HL-60 (cell line): ENCODE results near the gene MEG3.

Experiments used
- DNase-seq, 2 experiments: peaks; one replicate each; pipeline ENCODE4 v3.0.0-alpha.2; 2010 to 2020; ENCODE audit warnings: low read depth in 1 of 2, low spot score in 1 of 2
- H3K27ac ChIP-seq: fragments of 250-450 bp; sonication (Bioruptor Pico); replicated peaks from 2 replicates; pipeline ENCODE4 v1.5.1; 2020; ENCODE audit warnings: mild to moderate bottlenecking, moderate library complexity
- H3K27me3 ChIP-seq: fragments of 250-450 bp; sonication (Bioruptor Pico); 2 replicates; pipeline ENCODE4 v1.5.1; 2021; ENCODE audit warnings: mild to moderate bottlenecking, moderate library complexity; ENCODE audit not compliant: insufficient read depth, poor library complexity, severe bottlenecking
- H3K4me3 ChIP-seq: replicated peaks from 2 replicates; pipeline ENCODE4 v1.5.1; 2011; ENCODE audit warnings: mild to moderate bottlenecking, control low read depth, low read length; ENCODE audit not compliant: insufficient read depth
- GABPA ChIP-seq: IDR thresholded peaks from 2 replicates; pipeline ENCODE4 v1.6.1; 2012; ENCODE audit warnings: low read depth
- POLR2AphosphoS5 ChIP-seq: IDR thresholded peaks from 2 replicates; pipeline ENCODE4 v1.6.1; 2012; ENCODE audit warnings: low read depth
- SPI1 ChIP-seq: IDR thresholded peaks from 2 replicates; pipeline ENCODE4 v1.6.1; 2012; ENCODE audit warnings: low read depth, mild to moderate bottlenecking, borderline replicate concordance
- TF ChIP-seq, protein P1 (sequence below): IDR thresholded peaks from 2 replicates; pipeline ENCODE4 v1.6.1; 2012; ENCODE audit warnings: low read depth; ENCODE audit not compliant: insufficient replicate concordance
- TF ChIP-seq, protein P2 (sequence below): IDR thresholded peaks from one replicate; pipeline ENCODE4 v1.5.1; 2011; ENCODE audit warnings: low read length, control low read depth, inconsistent platforms; ENCODE audit not compliant: insufficient read depth

Gene MEG3

DNA sequence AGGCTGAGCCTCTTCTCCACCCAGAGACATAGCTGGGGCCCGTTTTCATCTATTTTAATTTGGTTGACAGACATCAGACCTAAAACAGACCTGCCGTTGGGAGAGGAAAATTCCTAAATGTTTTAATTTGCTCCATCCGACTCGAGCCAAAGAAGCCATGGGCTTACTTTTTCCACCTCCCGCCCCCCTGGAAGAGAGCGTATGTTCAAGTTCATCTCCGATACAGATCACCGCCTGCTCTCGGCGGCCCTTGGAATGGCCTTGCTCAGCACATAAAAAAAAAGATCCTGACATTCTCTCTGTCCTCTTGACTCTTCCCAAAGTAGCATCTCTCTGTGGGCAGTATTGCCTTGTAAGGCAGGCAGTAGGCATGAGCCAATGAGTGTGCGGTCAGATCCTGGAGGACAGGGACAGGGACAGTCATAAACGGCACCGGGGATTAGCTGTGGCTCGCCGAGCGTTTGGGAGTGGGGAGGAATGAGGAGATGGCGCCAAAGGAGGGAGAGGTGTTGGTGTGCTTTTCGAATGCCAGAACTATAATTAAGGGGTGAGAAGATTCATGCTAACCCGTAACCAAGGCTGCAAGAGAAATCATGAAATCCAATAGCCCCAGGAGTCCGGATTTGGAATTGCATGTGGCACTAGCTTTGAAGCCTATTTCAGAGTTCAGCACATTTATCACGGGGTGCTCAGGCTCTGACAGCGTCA is 47.9 kb upstream of the MEG3 start:
- no peak for TF ChIP-seq SPI1
- TF ChIP-seq, protein P1, sequence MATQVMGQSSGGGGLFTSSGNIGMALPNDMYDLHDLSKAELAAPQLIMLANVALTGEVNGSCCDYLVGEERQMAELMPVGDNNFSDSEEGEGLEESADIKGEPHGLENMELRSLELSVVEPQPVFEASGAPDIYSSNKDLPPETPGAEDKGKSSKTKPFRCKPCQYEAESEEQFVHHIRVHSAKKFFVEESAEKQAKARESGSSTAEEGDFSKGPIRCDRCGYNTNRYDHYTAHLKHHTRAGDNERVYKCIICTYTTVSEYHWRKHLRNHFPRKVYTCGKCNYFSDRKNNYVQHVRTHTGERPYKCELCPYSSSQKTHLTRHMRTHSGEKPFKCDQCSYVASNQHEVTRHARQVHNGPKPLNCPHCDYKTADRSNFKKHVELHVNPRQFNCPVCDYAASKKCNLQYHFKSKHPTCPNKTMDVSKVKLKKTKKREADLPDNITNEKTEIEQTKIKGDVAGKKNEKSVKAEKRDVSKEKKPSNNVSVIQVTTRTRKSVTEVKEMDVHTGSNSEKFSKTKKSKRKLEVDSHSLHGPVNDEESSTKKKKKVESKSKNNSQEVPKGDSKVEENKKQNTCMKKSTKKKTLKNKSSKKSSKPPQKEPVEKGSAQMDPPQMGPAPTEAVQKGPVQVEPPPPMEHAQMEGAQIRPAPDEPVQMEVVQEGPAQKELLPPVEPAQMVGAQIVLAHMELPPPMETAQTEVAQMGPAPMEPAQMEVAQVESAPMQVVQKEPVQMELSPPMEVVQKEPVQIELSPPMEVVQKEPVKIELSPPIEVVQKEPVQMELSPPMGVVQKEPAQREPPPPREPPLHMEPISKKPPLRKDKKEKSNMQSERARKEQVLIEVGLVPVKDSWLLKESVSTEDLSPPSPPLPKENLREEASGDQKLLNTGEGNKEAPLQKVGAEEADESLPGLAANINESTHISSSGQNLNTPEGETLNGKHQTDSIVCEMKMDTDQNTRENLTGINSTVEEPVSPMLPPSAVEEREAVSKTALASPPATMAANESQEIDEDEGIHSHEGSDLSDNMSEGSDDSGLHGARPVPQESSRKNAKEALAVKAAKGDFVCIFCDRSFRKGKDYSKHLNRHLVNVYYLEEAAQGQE, result no peak
- no peak for TF ChIP-seq POLR2AphosphoS5
- TF ChIP-seq, protein P2, sequence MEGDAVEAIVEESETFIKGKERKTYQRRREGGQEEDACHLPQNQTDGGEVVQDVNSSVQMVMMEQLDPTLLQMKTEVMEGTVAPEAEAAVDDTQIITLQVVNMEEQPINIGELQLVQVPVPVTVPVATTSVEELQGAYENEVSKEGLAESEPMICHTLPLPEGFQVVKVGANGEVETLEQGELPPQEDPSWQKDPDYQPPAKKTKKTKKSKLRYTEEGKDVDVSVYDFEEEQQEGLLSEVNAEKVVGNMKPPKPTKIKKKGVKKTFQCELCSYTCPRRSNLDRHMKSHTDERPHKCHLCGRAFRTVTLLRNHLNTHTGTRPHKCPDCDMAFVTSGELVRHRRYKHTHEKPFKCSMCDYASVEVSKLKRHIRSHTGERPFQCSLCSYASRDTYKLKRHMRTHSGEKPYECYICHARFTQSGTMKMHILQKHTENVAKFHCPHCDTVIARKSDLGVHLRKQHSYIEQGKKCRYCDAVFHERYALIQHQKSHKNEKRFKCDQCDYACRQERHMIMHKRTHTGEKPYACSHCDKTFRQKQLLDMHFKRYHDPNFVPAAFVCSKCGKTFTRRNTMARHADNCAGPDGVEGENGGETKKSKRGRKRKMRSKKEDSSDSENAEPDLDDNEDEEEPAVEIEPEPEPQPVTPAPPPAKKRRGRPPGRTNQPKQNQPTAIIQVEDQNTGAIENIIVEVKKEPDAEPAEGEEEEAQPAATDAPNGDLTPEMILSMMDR, result no peak
- no peak for TF ChIP-seq GABPA
- Histone ChIP-seq H3K27ac (no peak overlapping the region), H3K27me3 (no peaks in the 10 kb centered on the region), H3K4me3 (no peak overlapping the region)
- no peak for DNase-seq

DNA sequence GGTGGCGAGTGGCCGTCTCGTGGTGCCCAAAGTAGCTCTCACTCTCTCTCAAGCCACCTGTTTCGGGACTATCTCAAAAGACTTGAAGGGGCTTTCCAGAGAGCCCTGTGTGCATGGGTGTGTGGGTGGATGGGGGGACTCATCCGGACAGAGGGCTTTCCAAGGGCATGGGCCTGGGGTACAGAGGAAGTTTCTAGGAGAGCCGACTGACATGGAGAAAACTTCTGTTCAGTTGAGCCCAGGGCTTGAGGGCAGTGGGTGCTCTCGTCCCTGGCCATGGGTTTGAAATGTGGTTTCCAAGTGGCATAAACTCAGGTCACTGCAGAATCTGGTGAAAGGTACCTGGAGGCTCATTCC is 47.4 kb upstream of the MEG3 start:
- H3K4me3 ChIP-seq, result no peak overlapping the region
- TF ChIP-seq, protein P1, result no peak
- no peak for TF ChIP-seq POLR2AphosphoS5
- TF ChIP-seq, protein P2, result no peak
- no peak for TF ChIP-seq SPI1
- TF ChIP-seq GABPA, result no peak
- no peak for DNase-seq
- no peaks in the 10 kb centered on the region for H3K27me3 ChIP-seq
- no peak overlapping the region for H3K27ac ChIP-seq

DNA sequence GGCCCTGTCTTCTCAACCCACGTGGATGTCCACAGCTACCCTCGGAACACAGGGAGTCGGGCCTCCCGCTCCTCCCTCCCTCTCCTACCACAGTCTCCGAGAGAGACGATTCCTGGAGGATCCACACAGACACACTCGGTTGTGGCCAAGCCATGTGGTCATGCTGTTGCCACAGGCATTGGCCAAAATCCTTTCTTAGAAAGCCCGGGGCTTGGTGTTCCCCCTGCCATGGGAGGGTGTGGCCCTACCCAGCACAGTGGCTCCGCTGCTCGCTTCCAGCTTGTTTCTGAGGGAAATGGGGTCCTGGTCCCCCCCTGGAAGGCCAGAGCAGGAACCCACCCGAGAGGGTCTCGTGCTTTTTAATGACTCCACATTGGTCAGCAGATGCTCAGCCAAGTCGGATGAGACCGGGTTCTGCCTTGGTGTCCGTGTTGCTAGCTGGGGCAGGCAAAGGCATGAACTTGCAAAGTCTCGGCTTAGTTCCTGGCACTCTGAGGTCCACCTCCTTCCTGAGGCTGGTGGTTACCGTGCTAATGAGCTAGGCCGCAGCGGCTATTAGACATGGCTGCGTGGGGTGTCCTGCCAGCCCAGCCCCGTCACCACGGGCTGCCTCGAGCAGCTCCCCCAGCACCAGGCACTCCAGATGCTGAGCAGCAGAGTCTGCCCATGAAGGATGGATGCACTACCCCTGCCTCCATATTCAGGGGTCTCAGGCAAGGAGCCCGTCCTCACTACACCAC is 46.8 kb upstream of the MEG3 start:
- no peak for DNase-seq
- Histone ChIP-seq H3K4me3 (no peak overlapping the region), H3K27ac (no peak overlapping the region), H3K27me3 (no peaks in the 10 kb centered on the region)
- TF ChIP-seq SPI1 (no peak), GABPA (no peak), POLR2AphosphoS5 (no peak)
- TF ChIP-seq, protein P2, result no peak
- TF ChIP-seq, protein P1, result no peak
